Prostate gland (tissue), 2 donors: ENCODE results near the gene GDPD4. TPM values are rescaled to one million over a fixed set of nuclear protein-coding genes. Genes with fewer than 3 reads are reported as not detected.

Source experiments
- DNase-seq: peaks from one replicate; pipeline ENCODE4 v3.0.0-alpha.2; 2019; ENCODE audit warnings: low spot score
- H3K27ac ChIP-seq, 2 donors: fragments of 200-600 bp; sonication (generic); 2 replicates each; pipeline ENCODE4 v1.5.1; 2017 to 2019
- H3K27me3 ChIP-seq: fragments of 200-600 bp; sonication (generic); replicated peaks from 2 replicates; pipeline ENCODE4 v1.5.1; 2019; ENCODE audit not compliant: insufficient read depth
- H3K36me3 ChIP-seq, 2 donors: fragments of 200-600 bp; sonication (generic); 1 replicate in 1 of 2; 2 replicates in 1 of 2; pipeline versions ENCODE4 v1.5.1 to v1.8.1; 2017 to 2019
- H3K4me1 ChIP-seq: fragments of 200-600 bp; sonication (generic); replicated peaks from 2 replicates; pipeline ENCODE4 v1.5.1; 2019
- H3K4me3 ChIP-seq, 2 donors: fragments of 200-600 bp; sonication (generic); 2 replicates each; pipeline ENCODE4 v1.5.1; 2017 to 2019
- H3K9me3 ChIP-seq: fragments of 200-600 bp; sonication (generic); 2 replicates; pipeline ENCODE4 v1.5.1; 2017
- POLR2A ChIP-seq: fragments of 450-650 bp; IDR thresholded peaks from one replicate; pipeline ENCODE4 v1.6.1; 2016; ENCODE audit warnings: antibody characterized with exemption, mild to moderate bottlenecking
- POLR2AphosphoS5 ChIP-seq: sonication (generic); formaldehyde crosslinking; IDR thresholded peaks from one replicate; pipeline ENCODE4 v1.6.1; 2017; ENCODE audit warnings: antibody characterized with exemption
- WGBS: methylation state at CpG from one replicate; pipeline ENCODE4 v1.1.5; 2018; 5-methylcytosine and 5-hydroxymethylcytosine counted together
- intact Hi-C: fragments of 100-400 bp; cut with DNase I; formaldehyde crosslinking; loops from one replicate; pipeline ENCODE4 v1.14.2; 2022
- total RNA-seq, 2 donors: library from RNA; depleted of rRNA; stranded (reverse); fragments of >200 nt; gene quantifications; one replicate each; pipeline ENCODE4 v1.1.0, GENCODE V29; 2016
- TF ChIP-seq, protein P1 (sequence below), 4 experiments: fragments of 200-600 bp in 2 of 4; fragments of 450-650 bp in 2 of 4; sonication (generic) in 2 of 4; IDR thresholded peaks; 1 replicate in 3 of 4; 2 replicates in 1 of 4; pipeline ENCODE4 v1.5.1; 2016 to 2019; ENCODE audit warnings: antibody characterized with exemption in 4 of 4, mild to moderate bottlenecking in 2 of 4, moderate library complexity in 2 of 4

Gene GDPD4
- total RNA-seq, 2 donors from 2014 or later = 7.4 TPM; not detected in 1

DNA sequence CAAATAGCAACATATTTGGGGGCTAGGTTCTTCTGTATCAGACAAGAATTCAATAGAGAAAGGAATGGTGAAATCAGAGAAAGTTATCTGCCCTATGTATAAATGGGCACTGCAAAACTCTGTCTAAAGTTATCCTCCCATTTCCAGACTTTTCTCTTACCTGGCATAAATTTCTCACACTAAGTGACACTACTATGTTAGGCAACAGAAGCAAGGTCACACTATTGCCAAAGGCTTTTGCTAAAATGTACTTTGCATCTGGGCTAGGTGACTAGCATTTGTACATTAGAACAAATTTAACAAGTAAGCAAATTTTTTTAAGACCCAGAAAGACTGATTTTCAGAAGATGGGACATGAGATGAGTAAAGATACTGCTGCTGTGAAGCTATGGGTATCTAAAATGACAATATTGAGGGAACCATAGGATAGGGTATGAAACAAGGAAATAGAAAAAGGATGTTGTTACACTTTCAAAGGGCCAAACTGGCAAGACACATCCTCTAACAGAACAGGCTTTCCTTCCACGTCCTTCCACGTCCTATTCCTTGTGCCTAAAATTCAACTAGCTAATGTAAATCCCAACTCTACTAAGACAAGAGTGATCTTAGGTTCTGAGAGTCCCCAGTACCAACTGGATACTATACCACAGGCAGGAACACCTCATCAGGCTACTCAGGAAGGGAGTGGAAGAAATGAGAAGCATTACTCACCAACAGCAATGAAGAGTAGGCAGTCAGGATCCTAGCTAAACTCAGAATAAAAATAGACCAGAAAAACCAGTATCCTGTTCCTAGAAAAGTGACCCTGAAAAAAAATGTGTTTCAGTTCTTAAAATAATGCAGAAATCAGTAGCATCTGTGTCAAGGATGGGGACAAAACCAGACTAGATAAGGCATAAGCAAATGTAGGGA is 22.6 kb downstream of the GDPD4 start:
- 72% methylated on average over 2 of the region's 2 CpGs for WGBS
- H3K27ac ChIP-seq = no peak overlapping the region
- TF ChIP-seq POLR2AphosphoS5 (no peak), POLR2A (no peak)
- TF ChIP-seq, protein P1, sequence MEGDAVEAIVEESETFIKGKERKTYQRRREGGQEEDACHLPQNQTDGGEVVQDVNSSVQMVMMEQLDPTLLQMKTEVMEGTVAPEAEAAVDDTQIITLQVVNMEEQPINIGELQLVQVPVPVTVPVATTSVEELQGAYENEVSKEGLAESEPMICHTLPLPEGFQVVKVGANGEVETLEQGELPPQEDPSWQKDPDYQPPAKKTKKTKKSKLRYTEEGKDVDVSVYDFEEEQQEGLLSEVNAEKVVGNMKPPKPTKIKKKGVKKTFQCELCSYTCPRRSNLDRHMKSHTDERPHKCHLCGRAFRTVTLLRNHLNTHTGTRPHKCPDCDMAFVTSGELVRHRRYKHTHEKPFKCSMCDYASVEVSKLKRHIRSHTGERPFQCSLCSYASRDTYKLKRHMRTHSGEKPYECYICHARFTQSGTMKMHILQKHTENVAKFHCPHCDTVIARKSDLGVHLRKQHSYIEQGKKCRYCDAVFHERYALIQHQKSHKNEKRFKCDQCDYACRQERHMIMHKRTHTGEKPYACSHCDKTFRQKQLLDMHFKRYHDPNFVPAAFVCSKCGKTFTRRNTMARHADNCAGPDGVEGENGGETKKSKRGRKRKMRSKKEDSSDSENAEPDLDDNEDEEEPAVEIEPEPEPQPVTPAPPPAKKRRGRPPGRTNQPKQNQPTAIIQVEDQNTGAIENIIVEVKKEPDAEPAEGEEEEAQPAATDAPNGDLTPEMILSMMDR (IDR thresholded peaks at IDR 0.05) = no peak
- no peak for DNase-seq
- no peaks in the 10 kb centered on the region for H3K27me3 ChIP-seq
- no peak overlapping the region for H3K4me3 ChIP-seq
- no peaks in the 10 kb centered on the region for H3K4me1 ChIP-seq
- H3K9me3 ChIP-seq = no peaks in the 10 kb centered on the region
- H3K36me3 ChIP-seq = no peaks in the 10 kb centered on the region
- intact Hi-C loops = no loop called here

DNA sequence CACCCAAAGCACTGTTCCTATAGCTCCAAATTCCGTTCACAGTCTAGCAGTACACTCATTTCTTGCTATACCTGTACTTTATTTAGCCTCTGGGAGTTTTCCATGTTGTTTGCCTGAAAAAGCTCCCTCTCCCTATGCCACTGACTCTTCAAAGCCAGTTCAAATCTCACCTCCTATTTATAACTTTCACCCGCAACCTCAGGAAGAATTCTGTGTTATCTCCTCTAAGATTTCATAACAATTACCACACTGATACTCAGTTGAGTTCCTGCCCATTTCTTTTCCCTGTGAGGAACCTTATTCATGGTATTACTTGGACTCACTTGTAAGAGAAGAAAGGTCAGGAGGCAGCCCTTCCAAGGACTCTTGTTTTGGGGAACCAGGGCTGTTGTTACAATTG is 25.2 kb downstream of the GDPD4 start:
- H3K36me3 ChIP-seq = no peaks in the 10 kb centered on the region
- no peak for DNase-seq
- no peaks in the 10 kb centered on the region for H3K9me3 ChIP-seq
- TF ChIP-seq, protein P1 (IDR thresholded peaks at IDR 0.05) = no peak
- no peak for TF ChIP-seq POLR2AphosphoS5
- TF ChIP-seq POLR2A = no peak
- WGBS = 84% methylated on average over 2 of the region's 2 CpGs
- H3K27ac ChIP-seq = no peak overlapping the region
- no peak overlapping the region for H3K4me3 ChIP-seq
- intact Hi-C loops = no loop called here
- no peaks in the 10 kb centered on the region for H3K27me3 ChIP-seq
- no peaks in the 10 kb centered on the region for H3K4me1 ChIP-seq

DNA sequence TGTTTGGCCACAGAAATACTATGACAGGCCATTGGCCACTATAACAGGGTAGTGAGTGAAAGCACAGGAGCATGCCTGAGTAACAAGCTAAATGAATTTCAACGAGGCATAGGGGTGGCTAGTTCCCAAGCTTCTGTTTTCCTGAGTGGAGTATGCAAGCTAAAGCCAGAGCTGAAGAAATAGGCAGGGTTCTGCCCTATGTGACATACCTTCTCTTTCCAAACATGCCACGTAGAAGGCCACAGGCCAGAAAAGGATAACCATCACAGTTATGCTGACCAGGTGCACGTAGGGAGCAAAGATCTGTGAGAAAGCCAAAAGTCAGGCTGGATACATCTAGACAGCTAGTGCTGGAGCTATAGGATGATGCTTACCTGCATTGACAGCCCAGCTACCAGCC is 30.6 kb downstream of the GDPD4 start:
- intact Hi-C loops = no loop called here
- TF ChIP-seq POLR2A = no peak
- no peak for TF ChIP-seq POLR2AphosphoS5
- TF ChIP-seq, protein P1 (IDR thresholded peaks at IDR 0.05) = no peak
- Histone ChIP-seq H3K9me3 (no peaks in the 10 kb centered on the region), H3K27me3 (no peaks in the 10 kb centered on the region), H3K27ac (no peak overlapping the region), H3K4me1 (no peaks in the 10 kb centered on the region), H3K36me3 (no peaks in the 10 kb centered on the region), H3K4me3 (no peak overlapping the region)
- 73% methylated on average over 3 of the region's 3 CpGs for WGBS
- DNase-seq = no peak

DNA sequence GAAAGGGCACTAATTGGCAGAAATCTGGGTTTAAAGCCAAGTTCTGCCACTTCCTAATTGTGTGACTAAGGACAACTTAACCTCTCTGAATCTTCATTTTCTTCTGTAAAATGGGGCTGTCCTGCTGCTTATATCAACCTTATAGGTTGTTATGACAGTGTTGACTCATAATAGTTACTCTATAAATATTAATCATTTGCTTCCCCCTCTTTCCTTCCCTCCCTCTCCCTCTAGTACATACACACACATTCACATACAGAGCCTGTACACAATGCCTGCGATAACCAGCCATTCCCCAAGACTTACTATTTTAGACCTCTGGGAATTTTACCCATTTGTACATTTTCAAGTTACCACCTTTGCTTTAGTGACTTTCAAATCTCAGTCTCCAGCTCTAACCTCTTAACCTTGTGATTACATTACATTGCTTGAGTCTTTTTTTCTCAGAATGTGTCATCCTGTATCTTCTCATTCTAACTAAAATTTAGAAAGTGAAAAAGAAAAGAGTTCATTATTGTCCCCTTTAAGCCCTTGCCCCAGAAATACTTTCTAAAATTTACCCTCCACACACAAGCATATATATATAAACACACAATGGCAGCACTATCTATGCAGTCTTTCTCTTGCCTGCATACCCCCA is 31.9 kb downstream of the GDPD4 start:
- H3K4me3 ChIP-seq = no peak overlapping the region
- no peaks in the 10 kb centered on the region for H3K4me1 ChIP-seq
- intact Hi-C loops = no loop called here
- TF ChIP-seq POLR2AphosphoS5 = no peak
- TF ChIP-seq, protein P1 (IDR thresholded peaks at IDR 0.05) = no peak
- TF ChIP-seq POLR2A = no peak
- H3K27ac ChIP-seq = no peak overlapping the region
- no peaks in the 10 kb centered on the region for H3K9me3 ChIP-seq
- DNase-seq = no peak
- H3K36me3 ChIP-seq = no peaks in the 10 kb centered on the region
- WGBS = 97% methylated on average over 1 of the region's 1 CpG
- H3K27me3 ChIP-seq = no peaks in the 10 kb centered on the region
